ENCODE results near the gene STRA6.

- TF ChIP-seq NFE2L2 (conservative IDR thresholded peaks at IDR 0.05; ENCODE audit: low read length): no peak
- no peak for TF ChIP-seq POLR2A (IDR thresholded peaks at IDR 0.05; ENCODE audit: low read length)
- no peak for TF ChIP-seq CTCF (IDR thresholded peaks at IDR 0.05)
- no peak for TF ChIP-seq RFX5 (IDR thresholded peaks at IDR 0.05)
- no peak for TF ChIP-seq RAD21 (conservative IDR thresholded peaks at IDR 0.05 in 1 of 2, IDR thresholded peaks at IDR 0.05 in 1 of 2)
- no peak for TF ChIP-seq SMC3 (IDR thresholded peaks at IDR 0.05)
- TF ChIP-seq, protein P1, sequence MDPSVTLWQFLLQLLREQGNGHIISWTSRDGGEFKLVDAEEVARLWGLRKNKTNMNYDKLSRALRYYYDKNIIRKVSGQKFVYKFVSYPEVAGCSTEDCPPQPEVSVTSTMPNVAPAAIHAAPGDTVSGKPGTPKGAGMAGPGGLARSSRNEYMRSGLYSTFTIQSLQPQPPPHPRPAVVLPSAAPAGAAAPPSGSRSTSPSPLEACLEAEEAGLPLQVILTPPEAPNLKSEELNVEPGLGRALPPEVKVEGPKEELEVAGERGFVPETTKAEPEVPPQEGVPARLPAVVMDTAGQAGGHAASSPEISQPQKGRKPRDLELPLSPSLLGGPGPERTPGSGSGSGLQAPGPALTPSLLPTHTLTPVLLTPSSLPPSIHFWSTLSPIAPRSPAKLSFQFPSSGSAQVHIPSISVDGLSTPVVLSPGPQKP (IDR thresholded peaks at IDR 0.05; ENCODE audit: low read depth, low read length): no peak
Observed at GRCh38 chr15:74168711-74169126, 33.9 kb downstream of the STRA6 start.
